Endothelial cell (in vitro differentiated cells): ENCODE measurements around the gene TMEM184A. TPM values are rescaled to one million over a fixed set of nuclear protein-coding genes. Genes with fewer than 3 reads are reported as not detected.

ENCODE experiments used
- DNase-seq: peaks from one replicate; pipeline ENCODE4 v3.0.0; 2021; ENCODE audit warnings: low spot score
- H3K27ac Mint-ChIP-seq: one replicate; pipeline ENCODE4 v1.8.0; 2021; ENCODE audit warnings: mixed read lengths, inconsistent platforms; ENCODE audit not compliant: unreplicated experiment
- H3K27me3 Mint-ChIP-seq: one replicate; pipeline ENCODE4 v1.8.0; 2021; ENCODE audit warnings: mild to moderate bottlenecking, moderate library complexity, mixed read lengths, inconsistent platforms; ENCODE audit not compliant: unreplicated experiment
- H3K36me3 Mint-ChIP-seq: one replicate; pipeline ENCODE4 v1.8.0; 2021; ENCODE audit warnings: mild to moderate bottlenecking, low read depth, mixed read lengths, inconsistent platforms; ENCODE audit not compliant: unreplicated experiment
- H3K4me1 Mint-ChIP-seq: one replicate; pipeline ENCODE4 v1.8.0; 2021; ENCODE audit warnings: mild to moderate bottlenecking, mixed read lengths, inconsistent platforms; ENCODE audit not compliant: unreplicated experiment
- H3K4me3 Mint-ChIP-seq: one replicate; pipeline ENCODE4 v1.8.0; 2021; ENCODE audit warnings: mild to moderate bottlenecking, mixed read lengths, inconsistent platforms; ENCODE audit not compliant: unreplicated experiment
- H3K9me3 Mint-ChIP-seq: one replicate; pipeline ENCODE4 v1.8.0; 2021; ENCODE audit warnings: mixed read lengths, inconsistent platforms; ENCODE audit not compliant: unreplicated experiment
- long read RNA-seq: library from polyadenylated mRNA; unstranded; transcript quantifications from one replicate; pipeline ENCODE4 v2.0.0, GENCODE V29; 2020; ENCODE audit not compliant: unreplicated experiment
- total RNA-seq: library from RNA; stranded (reverse); fragmentation: NEBNext Ultra II Directional; extraction: Animal tissue kit (Norgen Biotek cat#: 25700); gene quantifications from one replicate; pipeline ENCODE4 v1.2.1, GENCODE V29; 2021; ENCODE audit not compliant: unreplicated experiment
- TF ChIP-seq, protein P1 (sequence below): fragments of 200-600 bp; sonication (generic); IDR thresholded peaks from one replicate; pipeline ENCODE4 v1.5.0; 2021; ENCODE audit warnings: antibody characterized with exemption; ENCODE audit not compliant: unreplicated experiment

TMEM184A gene
- 0.21 TPM for total RNA-seq
- long read RNA-seq, result 0 reads

DNA sequence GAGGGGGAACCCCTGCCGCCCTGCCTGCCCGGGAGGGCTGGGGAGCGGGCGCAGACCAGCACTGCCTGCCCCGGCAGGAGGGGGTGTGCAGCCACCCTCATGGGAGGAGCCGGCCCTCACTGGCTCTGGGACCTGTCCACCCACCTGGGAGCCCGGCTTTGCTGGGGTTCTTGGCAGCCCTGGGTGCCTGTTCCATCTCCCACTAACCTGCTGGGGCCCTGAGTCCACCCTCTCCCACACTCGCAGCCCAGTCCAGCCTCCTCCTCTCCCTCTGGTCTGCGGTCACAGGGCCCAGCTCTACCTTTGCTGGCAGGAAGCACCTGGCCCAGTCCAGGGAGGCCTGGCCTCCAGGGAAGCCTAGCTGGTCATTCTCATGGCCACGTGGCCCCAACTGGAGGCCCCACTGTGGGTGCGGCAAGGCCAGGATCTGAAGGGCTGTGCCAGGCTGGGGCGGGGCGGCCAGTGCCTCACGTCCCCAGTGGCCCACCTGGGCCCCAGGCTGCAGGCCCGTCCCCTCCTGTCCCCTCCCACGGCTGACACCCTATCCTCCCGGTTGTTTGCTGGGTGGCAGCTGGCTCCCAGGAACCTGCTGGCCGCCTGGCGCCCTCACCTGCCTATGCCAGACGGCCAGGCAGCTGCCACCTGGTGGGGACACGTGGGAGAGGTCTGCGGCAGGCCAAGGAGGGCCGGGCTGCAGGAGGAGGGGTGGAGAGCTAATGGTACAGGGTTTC lies at the start of gene TMEM184A:
TMEM184A (minus strand) TSS at position 393 of the 731 bp plus-strand sequence. CDS start 721 bp downstream, outside the sequence.
- Mint-ChIP-seq H3K27ac (no peak within 1 kb of the TSS), H3K9me3 (no peaks in the 10 kb centered on the region), H3K4me3 (no peak within 1 kb of the TSS), H3K36me3 (no peaks in the 10 kb centered on the region), H3K4me1 (peaks cover 2% of the 10 kb centered on the region), H3K27me3 (peaks cover 3% of the 10 kb centered on the region)
- TF ChIP-seq, protein P1, sequence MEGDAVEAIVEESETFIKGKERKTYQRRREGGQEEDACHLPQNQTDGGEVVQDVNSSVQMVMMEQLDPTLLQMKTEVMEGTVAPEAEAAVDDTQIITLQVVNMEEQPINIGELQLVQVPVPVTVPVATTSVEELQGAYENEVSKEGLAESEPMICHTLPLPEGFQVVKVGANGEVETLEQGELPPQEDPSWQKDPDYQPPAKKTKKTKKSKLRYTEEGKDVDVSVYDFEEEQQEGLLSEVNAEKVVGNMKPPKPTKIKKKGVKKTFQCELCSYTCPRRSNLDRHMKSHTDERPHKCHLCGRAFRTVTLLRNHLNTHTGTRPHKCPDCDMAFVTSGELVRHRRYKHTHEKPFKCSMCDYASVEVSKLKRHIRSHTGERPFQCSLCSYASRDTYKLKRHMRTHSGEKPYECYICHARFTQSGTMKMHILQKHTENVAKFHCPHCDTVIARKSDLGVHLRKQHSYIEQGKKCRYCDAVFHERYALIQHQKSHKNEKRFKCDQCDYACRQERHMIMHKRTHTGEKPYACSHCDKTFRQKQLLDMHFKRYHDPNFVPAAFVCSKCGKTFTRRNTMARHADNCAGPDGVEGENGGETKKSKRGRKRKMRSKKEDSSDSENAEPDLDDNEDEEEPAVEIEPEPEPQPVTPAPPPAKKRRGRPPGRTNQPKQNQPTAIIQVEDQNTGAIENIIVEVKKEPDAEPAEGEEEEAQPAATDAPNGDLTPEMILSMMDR, result peak; percentile 45
- DNase-seq, result no peak

DNA sequence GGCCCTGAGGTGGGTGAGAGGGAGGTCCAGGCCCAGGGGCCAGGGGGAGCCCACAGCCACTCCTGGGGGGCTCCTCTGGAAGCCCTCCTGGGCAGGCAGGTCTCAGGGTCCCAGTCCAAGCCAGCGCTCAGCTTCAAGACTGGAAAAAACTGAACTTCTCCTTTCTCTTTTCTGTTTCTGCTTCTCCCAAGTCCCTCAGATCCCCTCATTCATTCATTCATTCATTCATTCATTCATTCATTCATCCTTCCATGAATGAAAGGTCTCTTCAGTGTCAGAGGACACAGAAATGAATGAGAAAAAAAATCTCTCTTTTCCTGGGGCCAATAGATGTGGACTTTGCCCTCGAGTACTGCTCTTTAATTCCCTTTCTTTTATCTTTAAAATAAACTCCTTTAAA lies 48.4 kb upstream of the TMEM184A start:
- Mint-ChIP-seq H3K4me3 (no peak overlapping the region), H3K27ac (no peak overlapping the region), H3K9me3 (no peaks in the 10 kb centered on the region), H3K36me3 (no peaks in the 10 kb centered on the region), H3K27me3 (no peaks in the 10 kb centered on the region), H3K4me1 (peaks cover 16% of the 10 kb centered on the region)
- no peak for DNase-seq
- TF ChIP-seq, protein P1, result no peak

DNA sequence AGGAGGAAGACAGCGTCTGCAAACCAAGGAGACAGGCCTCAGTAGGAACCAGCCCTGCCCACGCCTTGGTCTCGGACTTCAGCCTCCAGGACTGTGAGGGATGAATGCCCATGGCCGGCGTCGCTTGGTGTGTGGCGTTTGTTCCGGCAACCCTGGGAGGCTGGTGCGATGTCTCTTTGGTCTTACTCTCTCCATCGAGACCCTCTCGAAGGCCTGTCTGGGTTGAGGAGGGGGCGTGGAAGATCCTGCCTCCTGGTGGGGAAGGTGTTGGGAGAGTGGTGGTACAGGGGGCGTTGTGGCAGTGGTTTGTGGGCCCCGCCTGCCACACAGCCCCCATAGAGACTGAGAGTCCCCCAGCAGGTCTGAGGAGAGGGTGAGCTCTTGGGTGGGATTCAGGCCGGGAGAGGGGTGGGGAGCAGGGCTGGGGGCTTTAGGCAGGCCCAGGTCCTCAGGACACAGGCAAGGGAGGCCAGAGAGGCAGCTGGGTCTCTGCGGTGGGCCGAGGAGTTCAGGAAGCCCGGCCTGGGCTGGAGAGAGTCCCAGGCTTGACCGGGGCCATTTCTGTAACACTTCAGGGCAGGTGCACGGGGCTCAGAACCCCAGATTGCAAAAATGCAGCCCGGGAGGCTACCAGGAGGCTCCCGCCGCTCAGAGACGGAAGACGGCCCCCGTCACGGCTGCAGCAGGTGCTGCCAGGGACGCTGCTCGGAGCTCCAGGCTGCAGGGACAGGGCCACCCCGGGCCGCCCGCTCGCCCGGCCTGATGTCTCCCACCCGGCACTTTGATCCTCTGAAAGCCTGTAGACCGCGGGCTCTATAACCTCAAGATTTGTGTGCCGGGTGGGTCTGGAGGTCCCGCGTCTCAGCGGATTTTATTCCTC lies 47.6 kb upstream of the TMEM184A start:
- Mint-ChIP-seq H3K9me3 (no peaks in the 10 kb centered on the region), H3K27me3 (peaks cover 1% of the 10 kb centered on the region), H3K4me3 (no peak overlapping the region), H3K27ac (no peak overlapping the region), H3K4me1 (peaks cover 17% of the 10 kb centered on the region), H3K36me3 (no peaks in the 10 kb centered on the region)
- TF ChIP-seq, protein P1, result no peak
- no peak for DNase-seq

DNA sequence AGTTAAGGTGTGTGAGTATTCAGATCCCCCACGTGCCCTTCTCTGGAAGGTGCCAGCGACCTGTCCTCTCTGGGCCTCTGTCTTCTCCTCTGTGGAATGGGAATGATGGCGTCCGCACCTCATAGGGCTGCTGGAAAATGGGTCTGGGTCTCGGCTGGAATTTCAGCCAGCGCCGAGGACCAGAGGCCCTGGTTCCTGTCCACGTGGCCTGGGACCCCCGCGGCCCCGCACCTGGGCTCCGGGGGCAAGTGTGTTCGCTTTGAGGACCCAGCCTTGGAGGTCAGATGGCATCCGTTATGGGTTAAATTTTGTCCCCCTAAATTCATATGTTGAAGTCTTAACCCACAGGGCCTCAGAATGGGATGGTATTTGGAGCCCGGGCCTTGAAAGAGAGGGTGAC lies 46.4 kb upstream of the TMEM184A start:
- no peaks in the 10 kb centered on the region for H3K9me3 Mint-ChIP-seq
- peaks cover 3% of the 10 kb centered on the region for H3K27me3 Mint-ChIP-seq
- DNase-seq, result no peak
- no peak overlapping the region for H3K27ac Mint-ChIP-seq
- peaks cover 14% of the 10 kb centered on the region for H3K4me1 Mint-ChIP-seq
- H3K4me3 Mint-ChIP-seq, result no peak overlapping the region
- H3K36me3 Mint-ChIP-seq, result no peaks in the 10 kb centered on the region
- TF ChIP-seq, protein P1, result no peak

DNA sequence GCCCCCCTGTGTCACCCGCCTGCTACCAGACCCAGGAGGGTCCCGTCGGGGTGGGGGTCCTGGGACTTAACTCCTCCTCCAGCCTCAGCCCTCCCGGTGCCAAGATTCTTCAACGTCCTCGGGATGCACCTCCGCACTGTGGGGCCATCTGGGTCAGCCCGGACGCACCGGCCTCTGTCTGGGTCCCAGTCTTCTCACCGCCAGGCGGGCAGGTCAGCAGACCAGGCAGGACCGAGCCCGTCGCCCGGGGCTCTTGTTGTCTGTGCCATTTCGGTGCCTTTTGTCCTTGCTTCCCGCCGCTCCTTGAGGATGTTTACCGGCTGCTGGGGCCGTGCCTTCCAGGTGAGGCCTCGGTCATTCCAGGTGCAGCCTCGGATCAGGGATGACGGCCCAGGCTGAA lies 46.0 kb upstream of the TMEM184A start:
- H3K9me3 Mint-ChIP-seq, result no peaks in the 10 kb centered on the region
- no peak overlapping the region for H3K27ac Mint-ChIP-seq
- H3K27me3 Mint-ChIP-seq, result peaks cover 5% of the 10 kb centered on the region
- TF ChIP-seq, protein P1, result no peak
- no peak overlapping the region for H3K4me3 Mint-ChIP-seq
- peaks cover 10% of the 10 kb centered on the region for H3K4me1 Mint-ChIP-seq
- DNase-seq, result no peak
- H3K36me3 Mint-ChIP-seq, result no peaks in the 10 kb centered on the region
